Measurements from ENCODE around the gene TCFL5.

- no peak for TF ChIP-seq POLR2A (IDR thresholded peaks at IDR 0.05)
- no peak for TF ChIP-seq CTCF (IDR thresholded peaks at IDR 0.05 in 8 of 11, conservative IDR thresholded peaks at IDR 0.05 in 3 of 11)
Measured at GRCh38 chr20:62821726-62822210, 39.9 kb downstream of the TCFL5 start.

Measured in spleen (tissue), 7 donors.